H9 (cell line): ENCODE data around the gene PDE12. TPM values are rescaled to one million over a fixed set of nuclear protein-coding genes. Genes with fewer than 3 reads are reported as not detected.

Source experiments
- DNase-seq: peaks from one replicate; pipeline ENCODE4 v3.0.0-alpha.2; 2017
- H2AFZ ChIP-seq: one replicate; pipeline ENCODE4 v1.6.1; 2013; ENCODE audit warnings: mild to moderate bottlenecking, low read length, control low read depth, moderate library complexity
- H2AK5ac ChIP-seq: 2 replicates; pipeline ENCODE4 v1.6.1; 2013; ENCODE audit warnings: low read length, control low read depth, mixed read lengths; ENCODE audit not compliant: insufficient read length
- H2BK120ac ChIP-seq: one replicate; pipeline ENCODE4 v1.6.1; 2013; ENCODE audit warnings: low read depth, mild to moderate bottlenecking, low read length, control low read depth, inconsistent platforms; ENCODE audit not compliant: poor library complexity, severe bottlenecking
- H2BK12ac ChIP-seq: 2 replicates; pipeline ENCODE4 v1.6.1; 2013; ENCODE audit warnings: low read length, control low read depth, mixed read lengths, low read depth; ENCODE audit not compliant: insufficient read length
- H2BK15ac ChIP-seq: 2 replicates; pipeline ENCODE4 v1.6.1; 2013; ENCODE audit warnings: low read depth, low read length, control low read depth
- H2BK20ac ChIP-seq: one replicate; pipeline ENCODE4 v1.6.1; 2013; ENCODE audit warnings: low read depth, mild to moderate bottlenecking, low read length, control low read depth, inconsistent platforms; ENCODE audit not compliant: poor library complexity, severe bottlenecking
- H2BK5ac ChIP-seq: 2 replicates; pipeline ENCODE4 v1.6.1; 2013; ENCODE audit warnings: low read length, control low read depth, mixed read lengths; ENCODE audit not compliant: insufficient read length
- H3K14ac ChIP-seq: 2 replicates; pipeline ENCODE4 v1.6.1; 2013; ENCODE audit warnings: low read length, control low read depth; ENCODE audit not compliant: insufficient read depth
- H3K18ac ChIP-seq: 2 replicates; pipeline ENCODE4 v1.6.1; 2013; ENCODE audit warnings: low read depth, mild to moderate bottlenecking, mixed read lengths, low read length, control low read depth; ENCODE audit not compliant: insufficient read length
- H3K23ac ChIP-seq: 2 replicates; pipeline ENCODE4 v1.6.1; 2013; ENCODE audit warnings: low read length, control low read depth, mixed read lengths, low read depth; ENCODE audit not compliant: insufficient read length
- H3K23me2 ChIP-seq: 2 replicates; pipeline ENCODE4 v1.6.1; 2013; ENCODE audit warnings: low read depth, mild to moderate bottlenecking, mixed read lengths, low read length, control low read depth; ENCODE audit not compliant: insufficient read length, poor library complexity, severe bottlenecking
- H3K27ac ChIP-seq: 2 replicates; pipeline ENCODE4 v1.5.1; 2013; ENCODE audit warnings: low read length, control low read depth, mixed read lengths, low read depth; ENCODE audit not compliant: insufficient read length
- H3K27me3 ChIP-seq: 2 replicates; pipeline ENCODE4 v1.6.1; 2013; ENCODE audit warnings: low read length, control low read depth, inconsistent platforms; ENCODE audit not compliant: insufficient read depth
- H3K4ac ChIP-seq: 2 replicates; pipeline ENCODE4 v1.6.1; 2013; ENCODE audit warnings: low read depth, mild to moderate bottlenecking, control low read depth, inconsistent platforms, low read length, moderate library complexity
- H3K4me1 ChIP-seq: 2 replicates; pipeline ENCODE4 v1.6.1; 2013; ENCODE audit warnings: low read length, control low read depth, inconsistent platforms; ENCODE audit not compliant: insufficient read depth
- H3K4me2 ChIP-seq: 2 replicates; pipeline ENCODE4 v1.6.1; 2013; ENCODE audit warnings: low read length, control low read depth, mixed read lengths; ENCODE audit not compliant: insufficient read length, insufficient read depth
- H3K56ac ChIP-seq: 2 replicates; pipeline ENCODE4 v1.6.1; 2013; ENCODE audit warnings: low read depth, mild to moderate bottlenecking, mixed read lengths, low read length, control low read depth; ENCODE audit not compliant: insufficient read length
- H3K79me1 ChIP-seq: 2 replicates; pipeline ENCODE4 v1.6.1; 2013; ENCODE audit warnings: low read depth, mild to moderate bottlenecking, moderate library complexity, low read length, control low read depth, inconsistent platforms; ENCODE audit not compliant: insufficient read depth, poor library complexity, severe bottlenecking
- H3K79me2 ChIP-seq: 2 replicates; pipeline ENCODE4 v1.6.1; 2013; ENCODE audit warnings: low read length, control low read depth, inconsistent platforms; ENCODE audit not compliant: insufficient read depth
- H3K9ac ChIP-seq: 2 replicates; pipeline ENCODE4 v1.6.1; 2013; ENCODE audit warnings: low read length, control low read depth, mixed read lengths; ENCODE audit not compliant: insufficient read length; ENCODE audit errors: extremely low read depth
- H3K9me3 ChIP-seq: one replicate; pipeline ENCODE4 v1.6.1; 2013; ENCODE audit warnings: low read depth, low read length, inconsistent platforms; ENCODE audit not compliant: control insufficient read depth
- H3T11ph ChIP-seq: one replicate; pipeline ENCODE4 v1.6.1; 2013; ENCODE audit warnings: mild to moderate bottlenecking, low read length, control low read depth, inconsistent platforms
- H4K20me1 ChIP-seq: one replicate; pipeline ENCODE4 v1.6.1; 2013; ENCODE audit not compliant: control insufficient read depth, insufficient read length, insufficient read depth
- H4K5ac ChIP-seq: 2 replicates; pipeline ENCODE4 v1.6.1; 2013; ENCODE audit warnings: low read depth, mild to moderate bottlenecking, mixed read lengths, low read length, control low read depth; ENCODE audit not compliant: insufficient read length
- H4K8ac ChIP-seq: replicated peaks from 2 replicates; pipeline ENCODE4 v1.6.1; 2013; ENCODE audit warnings: low read length, control low read depth, mixed read lengths, low read depth; ENCODE audit not compliant: insufficient read length
- H4K91ac ChIP-seq: 2 replicates; pipeline ENCODE4 v1.6.1; 2013; ENCODE audit warnings: low read depth, mild to moderate bottlenecking, moderate library complexity, mixed read lengths, low read length, control low read depth; ENCODE audit not compliant: insufficient read length
- H3K27ac Mint-ChIP-seq, 3 experiments: 2 replicates in 2 of 3; 3 replicates in 1 of 3; pipeline ENCODE4 v1.8.0; 2020 to 2021; ENCODE audit warnings: mixed read lengths in 3 of 3, mild to moderate bottlenecking in 1 of 3, moderate library complexity in 1 of 3
- H3K27me3 Mint-ChIP-seq: 2 replicates; pipeline ENCODE4 v1.8.0; 2021; ENCODE audit warnings: low read depth, mild to moderate bottlenecking, moderate library complexity, mixed read lengths
- H3K36me3 Mint-ChIP-seq, 3 experiments: 2 replicates in 2 of 3; 3 replicates in 1 of 3; pipeline ENCODE4 v1.8.0; 2020 to 2021; ENCODE audit warnings: low read depth in 3 of 3, mixed read lengths in 3 of 3; ENCODE audit not compliant: insufficient read depth in 1 of 3
- H3K4me1 Mint-ChIP-seq, 2 experiments: 2 replicates each; pipeline ENCODE4 v1.8.0; 2020; ENCODE audit warnings: mixed read lengths in 2 of 2
- H3K4me3 Mint-ChIP-seq, 2 experiments: 2 replicates in 1 of 2; 3 replicates in 1 of 2; pipeline ENCODE4 v1.8.0; 2020 to 2021; ENCODE audit warnings: mild to moderate bottlenecking in 2 of 2, mixed read lengths in 2 of 2, moderate library complexity in 1 of 2
- H3K9me3 Mint-ChIP-seq, 2 experiments: 2 replicates in 1 of 2; 3 replicates in 1 of 2; pipeline ENCODE4 v1.8.0; 2020; ENCODE audit warnings: mild to moderate bottlenecking in 2 of 2, mixed read lengths in 2 of 2, moderate library complexity in 1 of 2
- CTCF ChIP-seq: fragments of 200-600 bp; sonication (generic); conservative IDR thresholded peaks from 3 replicates; pipeline ENCODE4 v1.8.0; 2021; ENCODE audit warnings: antibody characterized with exemption, mild to moderate bottlenecking
- WGBS: extraction: QIAGEN DNeasy Blood & Tissue Kit; methylation state at CpG from one replicate; pipeline ENCODE4 v1.1.7; 2013; ENCODE audit warnings: missing lambda C conversion rate, low lambda C conversion rate, mixed read lengths; ENCODE audit not compliant: insufficient read length; ENCODE audit errors: extremely low coverage; 5-methylcytosine and 5-hydroxymethylcytosine counted together
- total RNA-seq: library from RNA; stranded (reverse); gene quantifications from 2 replicates; pipeline ENCODE4 v1.2.1, GENCODE V29; 2021

PDE12 gene
- total RNA-seq, 1 experiment from 2014 or later: 18.9 TPM

- Mint-ChIP-seq H3K27ac (0 out of 7 replicates have a peak overlapping the region, but pooled peaks of 1 of the 3 experiments have one; percentile 74), H3K9me3 (no peaks in the 10 kb centered on the region), H3K36me3 (peaks cover 0 to 20% (median 16%) of the 10 kb centered on the region in 3 experiments; a peak in 6 of 7 replicates), H3K4me1 (peaks cover 14 to 20% of the 10 kb centered on the region in 2 experiments), H3K4me3 (no peak overlapping the region), H3K27me3 (peaks cover 9% of the 10 kb centered on the region; the same call in 1 of the 2 replicates)
- H3K27me3 ChIP-seq: no peaks in the 10 kb centered on the region
- no CpG with 5 or more reads among the region's 1 CpG for WGBS
- H2BK12ac ChIP-seq: no peak overlapping the region
- no peaks in the 10 kb centered on the region for H3K79me1 ChIP-seq
- no peak overlapping the region for H3K56ac ChIP-seq
- DNase-seq: no peak
- no peak overlapping the region for H3K4me2 ChIP-seq
- no peak overlapping the region for H3K9ac ChIP-seq
- H2BK15ac ChIP-seq: no peak overlapping the region
- H4K5ac ChIP-seq: no peak overlapping the region
- H3K27ac ChIP-seq: no peak overlapping the region
- TF ChIP-seq CTCF: no peak
- H3K23me2 ChIP-seq: peaks cover 10% of the 10 kb centered on the region
- no peak overlapping the region for H2BK5ac ChIP-seq
- H3K18ac ChIP-seq: no peak overlapping the region
- H3K79me2 ChIP-seq: no peaks in the 10 kb centered on the region
- no peak overlapping the region for H2BK120ac ChIP-seq
- H3K4me1 ChIP-seq: no peaks in the 10 kb centered on the region
- H3K4ac ChIP-seq: no peak overlapping the region
- no peak overlapping the region for H2AFZ ChIP-seq
- H4K20me1 ChIP-seq: no peaks in the 10 kb centered on the region
- no peak overlapping the region for H2AK5ac ChIP-seq
- H3K14ac ChIP-seq: no peak overlapping the region
- H2BK20ac ChIP-seq: no peak overlapping the region
- no peak overlapping the region for H3K23ac ChIP-seq
- no peaks in the 10 kb centered on the region for H3K9me3 ChIP-seq
- no peak overlapping the region for H4K8ac ChIP-seq
- H4K91ac ChIP-seq: no peak overlapping the region
- H3T11ph ChIP-seq: no peak overlapping the region
Observed at GRCh38 chr3:57559526-57559925, 3.5 kb downstream of the PDE12 start.
